HFF-Myc (cell line): ENCODE data around the gene LDLRAD3.

Experiments
- DNase-seq: peaks from one replicate; pipeline ENCODE4 v3.0.0-alpha.2; 2011; ENCODE audit warnings: low read depth; ENCODE audit errors: extremely low read depth
- H3K4me3 ChIP-seq: replicated peaks from 2 replicates; pipeline ENCODE4 v1.5.1; 2011; ENCODE audit warnings: low read depth, mild to moderate bottlenecking, control low read depth, low read length
- CTCF ChIP-seq: IDR thresholded peaks from 2 replicates; pipeline ENCODE4 v1.5.1; 2012; ENCODE audit warnings: mild to moderate bottlenecking, low read depth, low read length, control low read depth; ENCODE audit errors: missing control alignments

The LDLRAD3 gene

DNA sequence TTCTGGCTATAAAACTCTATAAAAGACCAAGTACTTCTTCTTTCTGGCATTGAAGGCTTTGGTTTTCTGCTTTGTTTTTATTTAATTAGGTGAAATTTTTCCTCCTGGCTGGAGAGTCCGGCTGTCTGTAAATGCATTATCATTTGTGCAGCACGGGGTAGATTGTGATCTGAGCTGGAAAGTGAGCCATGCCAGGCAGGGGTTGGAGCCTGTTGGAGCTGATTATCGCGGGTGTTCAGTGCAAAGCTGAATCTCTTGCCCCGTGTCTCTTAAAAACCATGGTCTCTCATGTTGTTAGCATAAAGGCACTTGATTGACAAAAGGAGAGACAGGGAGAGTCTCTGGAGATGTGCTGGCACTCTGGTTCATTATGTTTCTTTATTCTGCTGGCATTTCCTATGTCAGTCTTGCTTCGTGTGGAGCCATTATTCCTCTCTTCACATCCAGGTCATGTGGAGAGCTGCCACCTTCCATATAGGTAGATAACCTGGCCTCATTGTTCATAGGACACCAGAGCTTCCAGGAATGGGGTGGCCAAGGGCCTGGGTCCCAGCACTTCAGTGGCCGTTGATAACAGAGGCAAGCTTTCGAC, 75.2 kb downstream of the LDLRAD3 start:
- no peak overlapping the region for H3K4me3 ChIP-seq
- no peak for TF ChIP-seq CTCF
- no peak for DNase-seq

DNA sequence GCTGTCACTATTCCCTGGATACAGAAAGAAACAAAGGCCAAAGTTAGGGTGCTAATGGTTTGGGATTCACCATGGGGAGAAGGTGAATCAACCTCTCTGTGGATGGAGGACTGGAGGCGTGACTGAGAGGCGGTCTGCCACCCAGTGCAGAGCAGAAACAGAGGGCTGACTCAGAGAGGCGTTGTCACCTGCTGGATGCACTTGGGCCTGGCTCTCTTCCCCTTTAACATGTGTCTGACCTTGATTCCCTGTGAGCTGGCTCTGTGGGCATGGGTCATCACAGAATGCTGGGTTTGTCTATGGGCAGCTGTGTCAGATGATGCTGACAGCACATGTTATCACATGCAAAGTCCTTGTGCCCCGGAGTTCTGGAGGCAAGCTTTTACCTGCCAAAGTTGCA, 75.9 kb downstream of the LDLRAD3 start:
- no peak overlapping the region for H3K4me3 ChIP-seq
- DNase-seq, result no peak
- no peak for TF ChIP-seq CTCF

GRCh38 chr11:36022882-36023281, 79.0 kb downstream of the LDLRAD3 start:
- TF ChIP-seq CTCF, result no peak
- no peak for DNase-seq
- H3K4me3 ChIP-seq, result no peak overlapping the region

DNA sequence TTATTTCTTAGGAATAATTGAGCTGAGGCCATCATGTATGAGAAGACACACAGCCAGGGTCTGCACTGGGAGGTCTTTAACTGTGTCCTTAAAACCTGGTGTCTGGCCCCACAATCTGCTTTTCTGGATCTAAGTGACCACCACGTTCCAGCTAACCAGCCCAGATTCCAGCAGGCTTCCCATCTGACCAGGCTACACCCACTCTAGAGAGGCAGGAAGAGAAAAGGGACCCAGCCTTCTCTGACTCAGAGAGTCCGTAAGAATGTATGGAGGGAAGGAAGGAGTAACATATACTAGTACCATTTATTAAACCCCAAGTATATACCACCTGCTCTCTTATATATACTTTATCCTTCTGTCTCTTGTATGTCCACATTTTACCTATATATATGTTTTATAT, 80.1 kb downstream of the LDLRAD3 start:
- TF ChIP-seq CTCF, result no peak
- no peak overlapping the region for H3K4me3 ChIP-seq
- no peak for DNase-seq

- no peak overlapping the region for H3K4me3 ChIP-seq
- no peak for DNase-seq
- no peak for TF ChIP-seq CTCF
Observed at GRCh38 chr11:36024716-36025115, 80.9 kb downstream of the LDLRAD3 start.

DNA sequence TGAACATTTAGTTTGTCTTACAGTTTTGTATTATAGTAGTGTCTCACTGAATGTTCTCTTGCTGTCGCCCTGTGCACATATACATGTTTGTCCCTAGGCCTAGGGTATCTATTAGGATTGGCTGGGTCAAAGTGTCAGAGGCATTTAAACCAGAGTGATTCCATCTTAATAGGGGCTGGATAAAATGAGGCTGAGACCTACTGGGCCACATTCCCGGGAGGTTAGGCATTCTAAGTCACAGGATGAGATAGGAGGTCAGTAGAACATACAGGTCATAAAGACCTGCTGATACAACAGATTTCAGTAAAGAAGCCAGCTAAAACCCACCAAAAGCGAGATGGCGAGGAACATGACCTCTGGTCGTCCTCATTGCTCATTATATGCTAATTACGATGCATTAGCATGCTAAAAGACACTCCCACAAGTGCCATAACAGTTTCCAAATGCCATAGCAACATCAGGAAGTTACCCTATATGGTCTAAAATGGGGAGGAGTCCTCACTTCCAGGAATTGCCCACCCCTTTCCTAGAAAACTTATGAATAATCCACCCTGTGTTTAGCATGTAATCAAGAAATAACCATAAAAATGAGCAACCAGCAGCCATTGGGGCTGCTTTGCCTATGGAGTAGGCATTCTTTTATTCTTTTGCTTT, 82.6 kb downstream of the LDLRAD3 start:
- H3K4me3 ChIP-seq, result no peak overlapping the region
- TF ChIP-seq CTCF, result no peak
- no peak for DNase-seq

DNA sequence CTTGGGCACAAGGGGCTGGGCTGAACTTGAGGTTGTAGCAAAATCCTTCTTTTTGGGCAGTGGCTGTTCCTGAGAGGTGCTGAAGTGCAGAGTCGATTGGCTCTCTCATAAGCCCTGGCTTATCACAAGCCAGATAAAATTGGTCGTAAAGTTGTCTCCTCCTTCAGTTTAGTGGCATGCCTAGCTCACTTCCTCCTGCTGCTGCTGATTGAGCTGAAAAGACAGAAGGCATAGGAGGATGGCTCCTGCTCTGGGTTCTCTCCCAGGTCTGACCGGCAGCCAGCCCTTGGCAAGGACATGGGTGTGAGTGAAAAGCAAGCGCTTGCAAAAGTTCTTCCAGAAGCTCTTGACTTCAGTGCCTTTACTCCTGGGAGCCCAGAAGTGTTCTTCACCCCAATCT, 83.9 kb downstream of the LDLRAD3 start:
- DNase-seq, result no peak
- TF ChIP-seq CTCF, result no peak
- no peak overlapping the region for H3K4me3 ChIP-seq
